HG03095 (cell line): ENCODE results near the gene UPK1B.

Experiments
- ATAC-seq: cut with Tn5 transposase; IDR thresholded peaks from one replicate; pipeline ENCODE4 v1.9.1; 2021; ENCODE audit warnings: moderate library complexity; ENCODE audit not compliant: unreplicated experiment

UPK1B gene

GRCh38 chr3:119175872-119176756 is 2.7 kb downstream of the UPK1B start:
- ATAC-seq = no peak

- no peak for ATAC-seq
Observed at GRCh38 chr3:119176778-119177177, 3.4 kb downstream of the UPK1B start.

GRCh38 chr3:119177321-119177720 is 3.9 kb downstream of the UPK1B start:
- no peak for ATAC-seq

GRCh38 chr3:119181765-119182164 is 8.4 kb downstream of the UPK1B start:
- no peak for ATAC-seq

GRCh38 chr3:119184111-119184510 is 10.7 kb downstream of the UPK1B start:
- no peak for ATAC-seq

GRCh38 chr3:119184796-119185570 is 11.6 kb downstream of the UPK1B start:
- ATAC-seq = no peak

- no peak for ATAC-seq
Observed at GRCh38 chr3:119187266-119187665, 13.9 kb downstream of the UPK1B start.

GRCh38 chr3:119191800-119192199 is 18.4 kb downstream of the UPK1B start:
- no peak for ATAC-seq

GRCh38 chr3:119194237-119195150 is 21.1 kb downstream of the UPK1B start:
- no peak for ATAC-seq

- no peak for ATAC-seq
Observed at GRCh38 chr3:119195151-119195476, 21.7 kb downstream of the UPK1B start.

GRCh38 chr3:119195911-119196310 is 22.5 kb downstream of the UPK1B start:
- no peak for ATAC-seq

GRCh38 chr3:119205209-119205608 is 31.8 kb downstream of the UPK1B start:
- no peak for ATAC-seq

- no peak for ATAC-seq
Observed at GRCh38 chr3:119205685-119206084, 32.3 kb downstream of the UPK1B start.

- no peak for ATAC-seq
Observed at GRCh38 chr3:119206611-119207511, 33.5 kb downstream of the UPK1B start.

- no peak for ATAC-seq
Observed at GRCh38 chr3:119207512-119207875, 34.1 kb downstream of the UPK1B start.

GRCh38 chr3:119211193-119211592 is 37.8 kb downstream of the UPK1B start:
- no peak for ATAC-seq

GRCh38 chr3:119211803-119212202 is 38.4 kb downstream of the UPK1B start:
- no peak for ATAC-seq

GRCh38 chr3:119219069-119219468 is 45.7 kb downstream of the UPK1B start:
- ATAC-seq = peak; percentile 51

- ATAC-seq = no peak
Observed at GRCh38 chr3:119220198-119220597, 46.8 kb downstream of the UPK1B start.

- ATAC-seq = no peak
Observed at GRCh38 chr3:119220970-119221667, 47.7 kb downstream of the UPK1B start.
